ENCODE results near the gene NOL4L. TPM values are rescaled to one million over a fixed set of nuclear protein-coding genes. Genes with fewer than 3 reads are reported as not detected.

Gene NOL4L
- total and polyA plus RNA-seq, 2 experiments from 2014 or later, result 38.8 to 39.2 TPM

DNA sequence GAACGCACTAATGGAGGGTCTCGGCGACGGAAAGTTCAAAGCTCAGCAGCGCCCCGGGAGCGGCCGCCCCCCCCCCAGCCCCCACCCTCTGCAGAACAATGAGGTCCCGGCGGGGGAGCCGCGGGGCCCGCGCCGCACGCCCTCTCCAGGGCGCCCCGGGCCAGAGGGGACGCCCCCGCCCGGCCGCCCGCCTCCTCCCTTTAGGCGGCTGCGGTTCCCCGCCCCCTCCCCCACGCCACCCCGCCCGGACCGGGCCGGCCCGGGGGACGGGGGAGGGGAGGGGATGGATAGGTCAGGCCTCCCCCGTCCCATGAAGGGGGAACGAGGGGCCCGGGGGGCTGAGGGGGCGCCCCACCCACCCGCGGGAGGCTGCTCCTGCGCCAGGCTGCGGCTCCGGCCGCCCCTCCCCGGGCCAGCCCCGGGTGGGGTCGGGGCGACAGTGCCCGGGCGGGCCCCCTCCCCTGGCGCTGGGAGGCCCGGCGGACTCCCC, 1.5 kb downstream of the NOL4L start (continued):
- no peak for TF ChIP-seq JUNB (IDR thresholded peaks at IDR 0.05; ENCODE audit: unreplicated experiment)
- TF ChIP-seq, protein P1, sequence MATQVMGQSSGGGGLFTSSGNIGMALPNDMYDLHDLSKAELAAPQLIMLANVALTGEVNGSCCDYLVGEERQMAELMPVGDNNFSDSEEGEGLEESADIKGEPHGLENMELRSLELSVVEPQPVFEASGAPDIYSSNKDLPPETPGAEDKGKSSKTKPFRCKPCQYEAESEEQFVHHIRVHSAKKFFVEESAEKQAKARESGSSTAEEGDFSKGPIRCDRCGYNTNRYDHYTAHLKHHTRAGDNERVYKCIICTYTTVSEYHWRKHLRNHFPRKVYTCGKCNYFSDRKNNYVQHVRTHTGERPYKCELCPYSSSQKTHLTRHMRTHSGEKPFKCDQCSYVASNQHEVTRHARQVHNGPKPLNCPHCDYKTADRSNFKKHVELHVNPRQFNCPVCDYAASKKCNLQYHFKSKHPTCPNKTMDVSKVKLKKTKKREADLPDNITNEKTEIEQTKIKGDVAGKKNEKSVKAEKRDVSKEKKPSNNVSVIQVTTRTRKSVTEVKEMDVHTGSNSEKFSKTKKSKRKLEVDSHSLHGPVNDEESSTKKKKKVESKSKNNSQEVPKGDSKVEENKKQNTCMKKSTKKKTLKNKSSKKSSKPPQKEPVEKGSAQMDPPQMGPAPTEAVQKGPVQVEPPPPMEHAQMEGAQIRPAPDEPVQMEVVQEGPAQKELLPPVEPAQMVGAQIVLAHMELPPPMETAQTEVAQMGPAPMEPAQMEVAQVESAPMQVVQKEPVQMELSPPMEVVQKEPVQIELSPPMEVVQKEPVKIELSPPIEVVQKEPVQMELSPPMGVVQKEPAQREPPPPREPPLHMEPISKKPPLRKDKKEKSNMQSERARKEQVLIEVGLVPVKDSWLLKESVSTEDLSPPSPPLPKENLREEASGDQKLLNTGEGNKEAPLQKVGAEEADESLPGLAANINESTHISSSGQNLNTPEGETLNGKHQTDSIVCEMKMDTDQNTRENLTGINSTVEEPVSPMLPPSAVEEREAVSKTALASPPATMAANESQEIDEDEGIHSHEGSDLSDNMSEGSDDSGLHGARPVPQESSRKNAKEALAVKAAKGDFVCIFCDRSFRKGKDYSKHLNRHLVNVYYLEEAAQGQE (IDR thresholded peaks at IDR 0.05; ENCODE audit: unreplicated experiment), result no peak

DNA sequence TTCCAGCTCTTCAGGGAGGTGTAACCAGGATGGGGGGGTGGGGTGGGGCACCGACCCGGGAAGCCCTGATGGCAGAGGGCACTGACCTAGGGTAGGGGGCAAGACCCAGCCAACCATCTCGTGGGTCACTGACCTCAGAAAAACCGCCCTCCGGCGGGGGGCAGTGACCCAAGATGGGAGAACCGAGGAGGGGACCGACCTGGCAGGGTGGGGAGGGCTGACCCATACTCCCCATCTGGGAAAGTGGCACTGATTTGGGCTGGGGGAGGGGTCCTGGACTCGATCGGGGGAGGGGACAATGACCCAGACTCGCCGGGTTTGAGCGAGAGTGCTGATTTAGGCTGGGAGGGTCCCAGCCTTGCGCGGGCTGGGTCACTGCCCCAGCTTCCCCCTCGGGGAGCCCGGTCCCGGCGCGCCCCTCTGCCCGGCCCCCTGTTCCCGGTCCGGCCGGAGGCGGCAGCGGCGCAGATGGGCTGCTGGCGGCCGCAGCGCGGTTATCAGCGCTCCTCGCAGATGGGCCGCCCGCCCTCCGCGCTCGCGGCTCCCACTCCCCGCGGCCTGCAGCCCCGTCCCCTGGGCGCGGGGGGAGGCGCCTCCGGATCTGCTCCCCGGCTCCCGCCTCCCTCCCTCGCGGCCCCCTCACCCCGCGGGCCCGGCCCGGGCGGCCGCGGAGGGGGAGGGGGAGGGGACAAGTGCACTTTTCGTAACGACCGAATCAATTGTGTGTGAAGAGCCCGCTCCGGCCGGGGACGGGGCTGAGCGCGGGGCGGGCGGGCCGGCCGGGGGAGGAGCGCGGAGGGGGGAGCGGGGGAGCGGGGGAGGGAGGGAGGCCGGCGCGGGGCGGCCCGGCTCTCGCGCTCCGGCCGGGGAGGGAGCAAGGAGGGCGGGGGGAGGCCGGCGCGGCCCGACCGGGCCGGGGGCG, 2.2 kb downstream of the NOL4L start:
- Mint-ChIP-seq H3K4me1 (peaks cover 25% of the 10 kb centered on the region), H3K9me3 (no peaks in the 10 kb centered on the region), H3K36me3 (ENCODE audit: low read depth) (no peaks in the 10 kb centered on the region; the same call in 2 of the 3 replicates), H3K4me3 (peak overlapping the region; percentile 60), H3K27ac (no peak overlapping the region), H3K27me3 (ENCODE audit: insufficient read depth, low read depth, poor library complexity) (peaks cover 33% of the 10 kb centered on the region)
- Histone ChIP-seq H2AFZ (peak overlapping the region; percentile 80; the same call in 1 of the 2 replicates), H4K20me1 (replicated peaks; ENCODE audit: insufficient read depth) (no peaks in the 10 kb centered on the region), H3K27me3 (ENCODE audit: insufficient read depth) (peaks cover 46% of the 10 kb centered on the region), H3K79me2 (replicated peaks; ENCODE audit: insufficient read depth) (no peaks in the 10 kb centered on the region), H3K36me3 (ENCODE audit: insufficient read depth) (no peaks in the 10 kb centered on the region), H3K9me2 (ENCODE audit: insufficient read depth) (no peaks in the 10 kb centered on the region), H3F3A (replicated peaks; ENCODE audit: low read depth) (peaks cover 38% of the 10 kb centered on the region), H3K4me1 (ENCODE audit: insufficient read depth) (peaks cover 31% of the 10 kb centered on the region), H3K4me3 (peak overlapping the region; percentile 82), H3K4me2 (peak overlapping the region; percentile 95), H3K27ac (ENCODE audit: low read depth) (no peak overlapping the region)
- DNase-seq (ENCODE audit: low spot score) (peak; percentile 82), ATAC-seq (peak; percentile 12)
- no peak for TF ChIP-seq NANOG (IDR thresholded peaks at IDR 0.05; ENCODE audit: borderline replicate concordance)
- TF ChIP-seq CREB1 (CRISPR knock-in tag; IDR thresholded peaks at IDR 0.05; ENCODE audit: low read depth), result no peak
- no peak for TF ChIP-seq ZNF114 (CRISPR knock-in tag; IDR thresholded peaks at IDR 0.05)
- TF ChIP-seq, protein P1 (IDR thresholded peaks at IDR 0.05; ENCODE audit: unreplicated experiment), result no peak
- no peak for TF ChIP-seq STAT1 (IDR thresholded peaks at IDR 0.05; ENCODE audit: unreplicated experiment)
- TF ChIP-seq POLR2AphosphoS5 (IDR thresholded peaks at IDR 0.05; ENCODE audit: low read depth), result no peak
- TF ChIP-seq, protein P2, sequence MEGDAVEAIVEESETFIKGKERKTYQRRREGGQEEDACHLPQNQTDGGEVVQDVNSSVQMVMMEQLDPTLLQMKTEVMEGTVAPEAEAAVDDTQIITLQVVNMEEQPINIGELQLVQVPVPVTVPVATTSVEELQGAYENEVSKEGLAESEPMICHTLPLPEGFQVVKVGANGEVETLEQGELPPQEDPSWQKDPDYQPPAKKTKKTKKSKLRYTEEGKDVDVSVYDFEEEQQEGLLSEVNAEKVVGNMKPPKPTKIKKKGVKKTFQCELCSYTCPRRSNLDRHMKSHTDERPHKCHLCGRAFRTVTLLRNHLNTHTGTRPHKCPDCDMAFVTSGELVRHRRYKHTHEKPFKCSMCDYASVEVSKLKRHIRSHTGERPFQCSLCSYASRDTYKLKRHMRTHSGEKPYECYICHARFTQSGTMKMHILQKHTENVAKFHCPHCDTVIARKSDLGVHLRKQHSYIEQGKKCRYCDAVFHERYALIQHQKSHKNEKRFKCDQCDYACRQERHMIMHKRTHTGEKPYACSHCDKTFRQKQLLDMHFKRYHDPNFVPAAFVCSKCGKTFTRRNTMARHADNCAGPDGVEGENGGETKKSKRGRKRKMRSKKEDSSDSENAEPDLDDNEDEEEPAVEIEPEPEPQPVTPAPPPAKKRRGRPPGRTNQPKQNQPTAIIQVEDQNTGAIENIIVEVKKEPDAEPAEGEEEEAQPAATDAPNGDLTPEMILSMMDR (conservative IDR thresholded peaks at IDR 0.05; ENCODE audit: low read depth in 2 of 2), result no peak
- no peak for TF ChIP-seq JUNB (IDR thresholded peaks at IDR 0.05; ENCODE audit: unreplicated experiment)
- TF ChIP-seq EZH2 (IDR thresholded peaks at IDR 0.05; ENCODE audit: low read depth, unreplicated experiment), result no peak

Measured in GM23338 (cell line).